Cardiac muscle cell (in vitro differentiated cells and primary cell): ENCODE measurements around the gene RYR2. TPM values are rescaled to one million over a fixed set of nuclear protein-coding genes. Genes with fewer than 3 reads are reported as not detected.

Source experiments
- DNase-seq, 2 donors: peaks; one replicate each; pipeline versions ENCODE4 v3.0.0 to v3.0.0-alpha.2; 2010 to 2017; ENCODE audit warnings: low read depth in 1 of 2, low spot score in 1 of 2
- H3K27ac ChIP-seq: fragments of 200-600 bp; sonication (generic); 2 replicates; pipeline ENCODE4 v1.5.1; 2016
- H3K27me3 ChIP-seq: fragments of 200-600 bp; sonication (generic); 2 replicates; pipeline ENCODE4 v1.6.0; 2016; ENCODE audit warnings: control low read depth
- H3K36me3 ChIP-seq: fragments of 200-600 bp; sonication (generic); 2 replicates; pipeline ENCODE4 v1.5.1; 2016; ENCODE audit warnings: control low read depth
- H3K4me1 ChIP-seq: fragments of 200-600 bp; sonication (generic); 2 replicates; pipeline ENCODE4 v1.8.1; 2017; ENCODE audit warnings: low read depth, mild to moderate bottlenecking, mixed run types
- H3K4me3 ChIP-seq: fragments of 200-600 bp; sonication (generic); 2 replicates; pipeline ENCODE4 v1.5.1; 2016; ENCODE audit warnings: mild to moderate bottlenecking
- H3K9me3 ChIP-seq: fragments of 200-600 bp; sonication (generic); 2 replicates; pipeline ENCODE4 v1.5.1; 2017; ENCODE audit warnings: low read depth, mild to moderate bottlenecking, control low read depth
- polyA plus RNA-seq: library from polyadenylated mRNA; unstranded; fragments of >200 nt; fragmentation: Nextera tagmentation; extraction: Ambion mirVana; gene quantifications from 2 replicates; pipeline ENCODE4 v1.2.1, GENCODE V29; 2016
- total RNA-seq: library from RNA; depleted of rRNA; stranded (reverse); fragments of >200 nt; gene quantifications from 2 replicates; pipeline ENCODE4 v1.2.3, GENCODE V29; 2016
- TF ChIP-seq, protein P1 (sequence below): IDR thresholded peaks from 2 replicates; pipeline ENCODE4 v1.5.1; 2012; ENCODE audit warnings: low read depth, mild to moderate bottlenecking, low read length

Gene RYR2
- total and polyA plus RNA-seq, 2 experiments from 2014 or later: 29.8 to 155 TPM

DNA sequence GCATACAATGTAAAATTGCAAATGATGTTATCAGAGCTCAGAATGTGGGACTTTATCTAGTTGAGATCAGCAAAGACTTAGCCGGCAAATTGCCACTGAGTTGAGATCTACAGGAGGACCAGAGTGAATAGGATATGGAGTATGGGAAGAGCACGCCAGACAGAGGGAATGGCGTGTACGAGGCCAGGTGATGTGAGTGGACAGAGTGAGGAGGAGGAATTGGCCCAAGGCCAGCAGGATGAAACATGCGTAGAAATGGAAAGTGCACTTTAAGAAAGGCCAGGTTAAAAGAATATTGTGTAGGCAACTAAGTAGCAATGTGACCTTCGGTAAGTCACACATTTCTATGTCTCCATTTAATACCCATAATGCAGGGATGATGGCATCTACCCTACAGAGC is 637.7 kb downstream of the RYR2 start:
- H3K4me3 ChIP-seq: no peak overlapping the region
- H3K4me1 ChIP-seq: peaks cover 6% of the 10 kb centered on the region
- no peaks in the 10 kb centered on the region for H3K9me3 ChIP-seq
- TF ChIP-seq, protein P1, sequence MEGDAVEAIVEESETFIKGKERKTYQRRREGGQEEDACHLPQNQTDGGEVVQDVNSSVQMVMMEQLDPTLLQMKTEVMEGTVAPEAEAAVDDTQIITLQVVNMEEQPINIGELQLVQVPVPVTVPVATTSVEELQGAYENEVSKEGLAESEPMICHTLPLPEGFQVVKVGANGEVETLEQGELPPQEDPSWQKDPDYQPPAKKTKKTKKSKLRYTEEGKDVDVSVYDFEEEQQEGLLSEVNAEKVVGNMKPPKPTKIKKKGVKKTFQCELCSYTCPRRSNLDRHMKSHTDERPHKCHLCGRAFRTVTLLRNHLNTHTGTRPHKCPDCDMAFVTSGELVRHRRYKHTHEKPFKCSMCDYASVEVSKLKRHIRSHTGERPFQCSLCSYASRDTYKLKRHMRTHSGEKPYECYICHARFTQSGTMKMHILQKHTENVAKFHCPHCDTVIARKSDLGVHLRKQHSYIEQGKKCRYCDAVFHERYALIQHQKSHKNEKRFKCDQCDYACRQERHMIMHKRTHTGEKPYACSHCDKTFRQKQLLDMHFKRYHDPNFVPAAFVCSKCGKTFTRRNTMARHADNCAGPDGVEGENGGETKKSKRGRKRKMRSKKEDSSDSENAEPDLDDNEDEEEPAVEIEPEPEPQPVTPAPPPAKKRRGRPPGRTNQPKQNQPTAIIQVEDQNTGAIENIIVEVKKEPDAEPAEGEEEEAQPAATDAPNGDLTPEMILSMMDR: no peak
- DNase-seq: no peak
- H3K27me3 ChIP-seq: no peaks in the 10 kb centered on the region
- H3K36me3 ChIP-seq: peaks cover 75% of the 10 kb centered on the region
- peak overlapping the region; percentile 13 for H3K27ac ChIP-seq

DNA sequence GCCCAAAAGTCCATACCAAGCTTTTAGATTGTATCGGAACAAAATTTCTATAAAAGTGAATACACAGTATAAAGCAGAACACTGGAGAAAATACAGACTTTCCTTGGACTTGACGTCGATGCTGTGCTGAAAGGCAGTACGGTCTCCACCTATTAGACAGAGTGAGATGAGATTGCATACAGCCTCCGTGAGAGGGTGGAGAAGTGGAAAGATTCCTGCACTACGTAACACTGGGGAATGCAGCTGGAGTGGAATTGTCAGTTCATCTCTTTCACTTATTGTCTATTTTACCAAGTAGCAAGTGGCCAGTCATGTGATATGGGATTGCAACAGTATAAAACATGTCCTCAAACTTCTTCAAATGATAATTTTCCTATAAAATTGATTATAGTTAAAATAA is 639.2 kb downstream of the RYR2 start:
- Histone ChIP-seq H3K9me3 (no peaks in the 10 kb centered on the region), H3K27ac (peak overlapping the region; percentile 8), H3K4me3 (no peak overlapping the region), H3K27me3 (no peaks in the 10 kb centered on the region), H3K36me3 (peaks cover 61% of the 10 kb centered on the region), H3K4me1 (peaks cover 17% of the 10 kb centered on the region)
- TF ChIP-seq, protein P1: no peak
- DNase-seq: no peak

DNA sequence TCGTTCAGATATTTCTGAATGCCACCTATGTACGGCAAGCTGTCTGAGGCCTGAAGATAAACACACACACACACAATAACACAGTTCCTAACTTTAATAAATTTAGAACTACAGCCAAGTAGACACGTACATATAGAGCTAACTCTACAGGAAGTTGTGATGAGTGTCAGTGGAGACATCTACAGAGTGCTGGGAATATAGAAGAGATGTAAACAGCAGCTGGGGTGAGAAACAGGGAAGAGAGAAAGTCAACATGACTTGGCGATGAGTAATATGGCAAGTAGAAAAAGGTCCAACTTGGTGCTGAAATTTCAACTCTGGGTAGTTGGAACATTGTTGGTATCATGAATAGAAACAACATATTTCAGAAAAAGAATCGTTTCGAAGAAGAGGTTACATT is 642.3 kb downstream of the RYR2 start:
- peaks cover 46% of the 10 kb centered on the region for H3K36me3 ChIP-seq
- DNase-seq: peak in 1 of 2 donors; percentile 44
- no peaks in the 10 kb centered on the region for H3K9me3 ChIP-seq
- H3K27me3 ChIP-seq: no peaks in the 10 kb centered on the region
- TF ChIP-seq, protein P1: no peak
- H3K4me3 ChIP-seq: no peak overlapping the region
- H3K4me1 ChIP-seq: peaks cover 17% of the 10 kb centered on the region
- H3K27ac ChIP-seq: no peak overlapping the region

DNA sequence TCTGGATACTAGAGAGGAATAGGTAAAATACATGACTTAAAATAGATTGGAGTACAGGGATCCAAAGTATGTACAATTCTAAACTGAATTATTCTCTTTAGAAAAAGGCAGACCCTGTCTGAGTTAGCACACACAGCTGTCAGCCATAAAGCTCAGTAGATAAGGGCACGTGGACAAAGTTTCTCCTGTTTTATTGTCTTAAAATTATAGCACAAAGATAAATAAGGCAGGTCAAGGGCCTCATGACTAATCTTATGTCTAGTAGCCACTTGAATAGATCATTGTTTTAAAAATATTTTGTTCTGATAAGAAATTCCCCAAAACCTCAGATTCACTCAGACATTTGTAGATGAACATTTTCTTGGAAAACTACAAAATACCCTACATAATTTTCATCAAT is 643.6 kb downstream of the RYR2 start:
- H3K36me3 ChIP-seq: peaks cover 36% of the 10 kb centered on the region
- H3K4me3 ChIP-seq: no peak overlapping the region
- H3K9me3 ChIP-seq: no peaks in the 10 kb centered on the region
- TF ChIP-seq, protein P1: no peak
- DNase-seq: peak in 1 of 2 donors; percentile 39
- peaks cover 17% of the 10 kb centered on the region for H3K4me1 ChIP-seq
- H3K27me3 ChIP-seq: no peaks in the 10 kb centered on the region
- H3K27ac ChIP-seq: peak overlapping the region; percentile 65

DNA sequence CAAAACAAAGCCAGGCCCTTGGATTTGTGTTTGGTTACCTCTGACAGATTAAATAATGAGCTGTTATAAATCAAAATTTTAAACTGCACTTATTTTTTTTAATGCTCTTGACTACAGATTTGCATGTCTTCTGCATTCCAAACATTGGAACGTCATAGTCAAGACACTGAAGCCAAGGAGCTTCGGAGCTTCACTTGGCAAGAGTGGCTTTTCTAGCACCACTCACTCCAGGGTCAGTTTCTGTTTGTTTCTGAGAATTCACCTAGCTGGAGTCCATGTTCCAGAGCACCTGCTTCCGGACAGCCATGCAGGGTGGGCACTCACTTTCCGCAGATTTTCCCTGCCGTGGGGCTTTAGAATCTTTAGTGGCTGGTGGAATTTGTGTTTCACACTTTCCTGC is 645.8 kb downstream of the RYR2 start:
- Histone ChIP-seq H3K27me3 (no peaks in the 10 kb centered on the region), H3K4me1 (peaks cover 34% of the 10 kb centered on the region), H3K27ac (peak overlapping the region; percentile 16), H3K36me3 (peaks cover 16% of the 10 kb centered on the region), H3K9me3 (no peaks in the 10 kb centered on the region), H3K4me3 (no peak overlapping the region)
- TF ChIP-seq, protein P1: no peak
- DNase-seq: peak in 1 of 2 donors; percentile 16

DNA sequence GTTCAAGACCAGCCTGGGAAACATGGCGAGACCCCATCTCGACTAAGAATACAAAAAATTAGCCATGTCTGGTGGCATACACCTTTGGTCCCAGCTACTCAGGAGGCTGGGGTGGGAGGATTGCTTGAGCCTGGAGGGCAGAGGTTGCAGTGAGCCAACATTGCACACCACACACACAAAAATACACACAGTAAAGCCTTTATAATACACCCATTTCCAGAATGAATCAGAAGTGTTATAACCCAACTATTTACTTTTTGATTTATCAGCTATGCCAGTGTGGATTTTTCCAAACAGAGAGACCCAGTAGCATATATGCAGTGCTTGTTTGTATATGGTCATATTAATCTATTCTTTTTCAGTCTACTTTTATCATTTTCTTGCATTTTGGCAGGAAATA is 648.7 kb downstream of the RYR2 start:
- H3K4me1 ChIP-seq: peaks cover 34% of the 10 kb centered on the region
- no peaks in the 10 kb centered on the region for H3K27me3 ChIP-seq
- peaks cover 10% of the 10 kb centered on the region for H3K36me3 ChIP-seq
- H3K4me3 ChIP-seq: no peak overlapping the region
- no peaks in the 10 kb centered on the region for H3K9me3 ChIP-seq
- TF ChIP-seq, protein P1: no peak
- DNase-seq: no peak
- H3K27ac ChIP-seq: no peak overlapping the region
